ENCODE results near the gene WASHC3. TPM values are rescaled to one million over a fixed set of nuclear protein-coding genes. Genes with fewer than 3 reads are reported as not detected.

WASHC3 gene
- total and polyA plus RNA-seq, 2 donors (not counting 3 experiments of a cell fraction or from before 2014, with no cell fraction given) = 27.8 to 28.8 TPM

DNA sequence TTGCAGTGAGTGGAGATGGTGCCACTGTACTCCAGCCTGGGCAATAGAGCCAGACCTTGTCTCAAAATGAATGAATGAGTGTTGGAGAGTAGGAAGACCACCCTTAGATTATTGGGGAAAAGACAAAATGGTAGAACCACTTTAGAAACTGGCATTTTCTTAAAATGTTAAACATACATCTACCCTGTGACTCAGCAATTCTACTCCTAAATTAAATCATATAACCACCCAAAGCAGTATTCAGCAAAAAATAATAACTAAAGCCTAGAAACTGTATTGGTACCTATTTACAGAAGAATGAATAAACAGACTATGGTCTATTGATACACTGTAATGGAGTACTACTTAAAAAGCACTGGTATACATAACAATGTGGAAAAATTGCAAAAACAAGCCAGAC lies 49.0 kb upstream of the WASHC3 start:
- H3K4me3 ChIP-seq (replicated peaks in 1 of 3; ENCODE audit: insufficient read depth in 1 of 3, low read depth in 1 of 3, low read length in 3 of 3) = no peak overlapping the region
- no peaks in the 10 kb centered on the region for H3K27me3 ChIP-seq (ENCODE audit: control insufficient read depth in 2 of 2, insufficient read depth in 2 of 2, low read length in 2 of 2)
- ChIA-PET POLR2A (no interaction called here), CTCF (no interaction called here)
- intact Hi-C loops (cut with micrococcal nuclease) (no loop called here), dilution Hi-C loops (cut with MboI; ENCODE audit: extremely low pct_ligation_motif_present, low sequenced_read_pairs) (no loop called here)
- H3K36me3 ChIP-seq (ENCODE audit: control insufficient read depth in 2 of 2, extremely low read depth in 1 of 2, insufficient read depth in 2 of 2, low read length in 2 of 2) = peaks cover 9% of the 10 kb centered on the region in 2 experiments
- no peak for DNase-seq (ENCODE audit: low read depth, low spot score)
- BruUV-seq (replicated peaks) = no TSS peak
- peaks cover 2% of the 10 kb centered on the region for H3K9me3 ChIP-seq (replicated peaks; ENCODE audit: control insufficient read depth, insufficient read depth, low read length)
- TF ChIP-seq, protein P1, sequence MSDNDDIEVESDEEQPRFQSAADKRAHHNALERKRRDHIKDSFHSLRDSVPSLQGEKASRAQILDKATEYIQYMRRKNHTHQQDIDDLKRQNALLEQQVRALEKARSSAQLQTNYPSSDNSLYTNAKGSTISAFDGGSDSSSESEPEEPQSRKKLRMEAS (IDR thresholded peaks at IDR 0.05; ENCODE audit: insufficient read depth, insufficient read length) = no peak
- TF ChIP-seq FOS (IDR thresholded peaks at IDR 0.05; ENCODE audit: borderline replicate concordance, insufficient read depth, low read length) (no peak), POLR2AphosphoS5 (IDR thresholded peaks at IDR 0.05; ENCODE audit: insufficient read depth, low read depth, low read length) (no peak), EZH2 (IDR thresholded peaks at IDR 0.05; ENCODE audit: borderline replicate concordance, low read depth, low read length, severe bottlenecking) (no peak), POLR2A (IDR thresholded peaks at IDR 0.05; ENCODE audit: low read depth, low read length) (no peak), GATA2 (IDR thresholded peaks at IDR 0.05; ENCODE audit: insufficient read depth, insufficient read length, low read depth, low read length) (no peak), MYC (IDR thresholded peaks at IDR 0.05; ENCODE audit: low read depth, low read length) (no peak), JUN (IDR thresholded peaks at IDR 0.05; ENCODE audit: borderline replicate concordance, insufficient read depth, insufficient read length, low read depth) (no peak)
- TF ChIP-seq, protein P2, sequence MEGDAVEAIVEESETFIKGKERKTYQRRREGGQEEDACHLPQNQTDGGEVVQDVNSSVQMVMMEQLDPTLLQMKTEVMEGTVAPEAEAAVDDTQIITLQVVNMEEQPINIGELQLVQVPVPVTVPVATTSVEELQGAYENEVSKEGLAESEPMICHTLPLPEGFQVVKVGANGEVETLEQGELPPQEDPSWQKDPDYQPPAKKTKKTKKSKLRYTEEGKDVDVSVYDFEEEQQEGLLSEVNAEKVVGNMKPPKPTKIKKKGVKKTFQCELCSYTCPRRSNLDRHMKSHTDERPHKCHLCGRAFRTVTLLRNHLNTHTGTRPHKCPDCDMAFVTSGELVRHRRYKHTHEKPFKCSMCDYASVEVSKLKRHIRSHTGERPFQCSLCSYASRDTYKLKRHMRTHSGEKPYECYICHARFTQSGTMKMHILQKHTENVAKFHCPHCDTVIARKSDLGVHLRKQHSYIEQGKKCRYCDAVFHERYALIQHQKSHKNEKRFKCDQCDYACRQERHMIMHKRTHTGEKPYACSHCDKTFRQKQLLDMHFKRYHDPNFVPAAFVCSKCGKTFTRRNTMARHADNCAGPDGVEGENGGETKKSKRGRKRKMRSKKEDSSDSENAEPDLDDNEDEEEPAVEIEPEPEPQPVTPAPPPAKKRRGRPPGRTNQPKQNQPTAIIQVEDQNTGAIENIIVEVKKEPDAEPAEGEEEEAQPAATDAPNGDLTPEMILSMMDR (IDR thresholded peaks at IDR 0.05; ENCODE audit: extremely low read depth in 1 of 2, insufficient read depth in 1 of 2, low read depth in 1 of 2, low read length in 2 of 2) = no peak
- no peak overlapping the region for H3K4me2 ChIP-seq (ENCODE audit: insufficient read depth, low read length)
- no peaks in the 10 kb centered on the region for H3K4me1 ChIP-seq (ENCODE audit: control insufficient read depth, extremely low read depth, insufficient read depth, low read length)
- no peak overlapping the region for H2AFZ ChIP-seq (ENCODE audit: low read depth, low read length)
- H3K9ac ChIP-seq (replicated peaks; ENCODE audit: extremely low read depth, insufficient read depth, low read length) = no peak overlapping the region
- no peaks in the 10 kb centered on the region for H4K20me1 ChIP-seq (replicated peaks; ENCODE audit: control insufficient read depth, extremely low read depth, insufficient read depth, low read length)
- no peak overlapping the region for H3K27ac ChIP-seq (ENCODE audit: insufficient read depth, low read depth, low read length)
- H3K79me2 ChIP-seq (ENCODE audit: control insufficient read depth, insufficient read depth, low read length) = no peaks in the 10 kb centered on the region
- H3K9me1 ChIP-seq (replicated peaks; ENCODE audit: control insufficient read depth, extremely low read depth, insufficient read depth, low read length) = no peaks in the 10 kb centered on the region
- no peak for FAIRE-seq

Measured in endothelial cell of umbilical vein (primary cell).